ENCODE results near the gene SRSF1. TPM values are rescaled to one million over a fixed set of nuclear protein-coding genes. Genes with fewer than 3 reads are reported as not detected.

Gene SRSF1
- total RNA-seq, 1 experiment from 2014 or later: 434 TPM

DNA sequence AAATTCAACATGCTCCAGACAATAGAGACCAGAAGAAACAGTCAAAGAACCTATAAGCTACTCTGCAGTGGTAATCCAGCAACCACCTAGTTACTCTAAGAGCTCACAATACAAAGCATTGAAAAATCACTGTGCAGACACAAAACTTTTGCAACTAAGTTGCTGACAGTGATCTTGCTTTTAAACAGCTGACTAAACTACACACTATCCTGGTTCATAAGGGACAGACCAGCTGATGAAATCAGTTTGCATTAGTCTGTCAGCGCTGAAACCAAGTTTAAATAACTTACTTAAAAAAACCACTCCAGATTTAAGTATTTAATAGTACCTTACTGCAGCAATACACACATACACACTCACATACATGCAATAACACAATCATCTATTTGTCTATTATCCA is 23.6 kb downstream of the SRSF1 start (continued):
- TF ChIP-seq EZH2phosphoT487 (IDR thresholded peaks at IDR 0.05; ENCODE audit: borderline replicate concordance) (no peak), RAD21 (IDR thresholded peaks at IDR 0.05; ENCODE audit: low read depth) (no peak), CBX3 (IDR thresholded peaks at IDR 0.05; ENCODE audit: low read depth) (no peak), JUND (IDR thresholded peaks at IDR 0.05) (no peak), ATF3 (IDR thresholded peaks at IDR 0.05) (no peak)

DNA sequence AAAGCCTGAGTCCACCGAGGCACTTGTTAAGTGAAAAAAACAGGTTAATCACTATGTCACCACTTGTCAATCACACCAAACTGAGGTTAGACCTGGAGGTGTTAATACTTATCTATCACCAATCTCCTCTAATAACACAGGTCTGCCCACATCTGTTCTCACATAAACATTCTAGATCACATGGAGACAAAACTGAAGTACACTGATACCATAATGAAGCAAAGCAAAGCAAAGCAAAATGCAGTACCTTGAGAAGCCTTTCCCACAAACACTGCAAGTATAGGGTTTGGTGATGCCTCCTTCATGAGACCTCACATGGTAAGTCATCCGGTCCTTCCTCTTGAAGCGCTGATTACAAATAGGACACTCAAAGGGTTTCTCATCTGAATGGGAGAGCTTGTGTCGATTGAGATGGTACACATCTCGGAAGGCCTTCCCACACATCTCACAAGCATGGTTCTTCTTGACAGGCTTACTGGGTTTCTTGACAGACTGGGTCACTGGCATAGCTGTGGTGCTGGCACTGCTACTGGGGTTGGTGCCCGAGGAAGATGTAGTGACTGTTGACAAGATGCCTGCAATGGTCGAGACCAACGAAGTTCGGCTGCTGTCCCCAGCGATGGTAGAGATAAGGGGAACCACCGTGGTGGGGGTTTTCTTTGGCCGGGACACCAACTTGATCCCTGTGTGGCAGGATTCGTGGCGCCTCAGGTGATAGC is 24.4 kb downstream of the SRSF1 start:
- no TSS peak for BruUV-seq (replicated peaks)
- TF ChIP-seq CTCF (IDR thresholded peaks at IDR 0.05 in 2 of 3, conservative IDR thresholded peaks at IDR 0.05 in 1 of 3; ENCODE audit: borderline replicate concordance in 1 of 3, insufficient read depth in 1 of 3, low read depth in 2 of 3, low read length in 2 of 3) (no peak), YY1 (IDR thresholded peaks at IDR 0.05; ENCODE audit: extremely low read depth, insufficient replicate concordance, low read depth, low read length) (no peak), SIN3A (IDR thresholded peaks at IDR 0.05; ENCODE audit: low read depth) (no peak), ATF3 (IDR thresholded peaks at IDR 0.05) (no peak), JUND (IDR thresholded peaks at IDR 0.05) (no peak), TCF7L2 (IDR thresholded peaks at IDR 0.05; ENCODE audit: borderline replicate concordance, extremely low read depth, insufficient read depth, insufficient read length) (no peak), CEBPB (IDR thresholded peaks at IDR 0.05; ENCODE audit: low read depth) (no peak), RAD21 (IDR thresholded peaks at IDR 0.05; ENCODE audit: low read depth) (no peak), EZH2 (IDR thresholded peaks at IDR 0.05) (no peak), EZH2phosphoT487 (IDR thresholded peaks at IDR 0.05; ENCODE audit: borderline replicate concordance) (no peak)
- TF ChIP-seq, protein P1, sequence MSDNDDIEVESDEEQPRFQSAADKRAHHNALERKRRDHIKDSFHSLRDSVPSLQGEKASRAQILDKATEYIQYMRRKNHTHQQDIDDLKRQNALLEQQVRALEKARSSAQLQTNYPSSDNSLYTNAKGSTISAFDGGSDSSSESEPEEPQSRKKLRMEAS (IDR thresholded peaks at IDR 0.05): no peak
- TF ChIP-seq, protein P2, sequence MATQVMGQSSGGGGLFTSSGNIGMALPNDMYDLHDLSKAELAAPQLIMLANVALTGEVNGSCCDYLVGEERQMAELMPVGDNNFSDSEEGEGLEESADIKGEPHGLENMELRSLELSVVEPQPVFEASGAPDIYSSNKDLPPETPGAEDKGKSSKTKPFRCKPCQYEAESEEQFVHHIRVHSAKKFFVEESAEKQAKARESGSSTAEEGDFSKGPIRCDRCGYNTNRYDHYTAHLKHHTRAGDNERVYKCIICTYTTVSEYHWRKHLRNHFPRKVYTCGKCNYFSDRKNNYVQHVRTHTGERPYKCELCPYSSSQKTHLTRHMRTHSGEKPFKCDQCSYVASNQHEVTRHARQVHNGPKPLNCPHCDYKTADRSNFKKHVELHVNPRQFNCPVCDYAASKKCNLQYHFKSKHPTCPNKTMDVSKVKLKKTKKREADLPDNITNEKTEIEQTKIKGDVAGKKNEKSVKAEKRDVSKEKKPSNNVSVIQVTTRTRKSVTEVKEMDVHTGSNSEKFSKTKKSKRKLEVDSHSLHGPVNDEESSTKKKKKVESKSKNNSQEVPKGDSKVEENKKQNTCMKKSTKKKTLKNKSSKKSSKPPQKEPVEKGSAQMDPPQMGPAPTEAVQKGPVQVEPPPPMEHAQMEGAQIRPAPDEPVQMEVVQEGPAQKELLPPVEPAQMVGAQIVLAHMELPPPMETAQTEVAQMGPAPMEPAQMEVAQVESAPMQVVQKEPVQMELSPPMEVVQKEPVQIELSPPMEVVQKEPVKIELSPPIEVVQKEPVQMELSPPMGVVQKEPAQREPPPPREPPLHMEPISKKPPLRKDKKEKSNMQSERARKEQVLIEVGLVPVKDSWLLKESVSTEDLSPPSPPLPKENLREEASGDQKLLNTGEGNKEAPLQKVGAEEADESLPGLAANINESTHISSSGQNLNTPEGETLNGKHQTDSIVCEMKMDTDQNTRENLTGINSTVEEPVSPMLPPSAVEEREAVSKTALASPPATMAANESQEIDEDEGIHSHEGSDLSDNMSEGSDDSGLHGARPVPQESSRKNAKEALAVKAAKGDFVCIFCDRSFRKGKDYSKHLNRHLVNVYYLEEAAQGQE (IDR thresholded peaks at IDR 0.05; ENCODE audit: low read depth): no peak
- TF ChIP-seq, protein P3, sequence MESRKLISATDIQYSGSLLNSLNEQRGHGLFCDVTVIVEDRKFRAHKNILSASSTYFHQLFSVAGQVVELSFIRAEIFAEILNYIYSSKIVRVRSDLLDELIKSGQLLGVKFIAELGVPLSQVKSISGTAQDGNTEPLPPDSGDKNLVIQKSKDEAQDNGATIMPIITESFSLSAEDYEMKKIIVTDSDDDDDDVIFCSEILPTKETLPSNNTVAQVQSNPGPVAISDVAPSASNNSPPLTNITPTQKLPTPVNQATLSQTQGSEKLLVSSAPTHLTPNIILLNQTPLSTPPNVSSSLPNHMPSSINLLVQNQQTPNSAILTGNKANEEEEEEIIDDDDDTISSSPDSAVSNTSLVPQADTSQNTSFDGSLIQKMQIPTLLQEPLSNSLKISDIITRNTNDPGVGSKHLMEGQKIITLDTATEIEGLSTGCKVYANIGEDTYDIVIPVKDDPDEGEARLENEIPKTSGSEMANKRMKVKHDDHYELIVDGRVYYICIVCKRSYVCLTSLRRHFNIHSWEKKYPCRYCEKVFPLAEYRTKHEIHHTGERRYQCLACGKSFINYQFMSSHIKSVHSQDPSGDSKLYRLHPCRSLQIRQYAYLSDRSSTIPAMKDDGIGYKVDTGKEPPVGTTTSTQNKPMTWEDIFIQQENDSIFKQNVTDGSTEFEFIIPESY (IDR thresholded peaks at IDR 0.05; ENCODE audit: extremely low read depth, insufficient replicate concordance, low read length): no peak
- CTCF ChIA-PET: interaction anchor here (1.4 kb wide), 1 partner anchor 17 kb away, joined by 4 read pairs; no protein-coding TSS in a partner anchor

More for the DNA sequence above, 24.4 kb downstream of the SRSF1 start:
- Histone ChIP-seq H3K9ac (ENCODE audit: low read length) (no peak overlapping the region), H4K20me1 (ENCODE audit: insufficient read depth) (no peaks in the 10 kb centered on the region), H3K9me2 (ENCODE audit: insufficient read depth) (no peaks in the 10 kb centered on the region), H3K36me3 (ENCODE audit: control insufficient read depth in 1 of 2, insufficient read depth in 2 of 2, low read length in 2 of 2) (peaks cover 26 to 59% of the 10 kb centered on the region in 2 experiments; a peak in 3 of 4 replicates), H3K27me3 (ENCODE audit: insufficient read depth, low read length) (no peaks in the 10 kb centered on the region), H3K27ac (ENCODE audit: low read depth, low read length) (no peak overlapping the region), H3K4me2 (ENCODE audit: low read length) (no peak overlapping the region), H2AFZ (ENCODE audit: low read depth, low read length, poor library complexity, severe bottlenecking) (no peak overlapping the region), H3K4me3 (replicated peaks in 1 of 2; ENCODE audit: low read depth in 1 of 2, low read length in 2 of 2) (no peak overlapping the region), H3K9me3 (ENCODE audit: control insufficient read depth in 1 of 2, insufficient read depth in 1 of 2, low read depth in 1 of 2, low read length in 2 of 2) (no peaks in the 10 kb centered on the region), H3K4me1 (ENCODE audit: control insufficient read depth in 1 of 2, insufficient read depth in 2 of 2, low read length in 2 of 2) (peaks cover 23 to 26% of the 10 kb centered on the region in 2 experiments), H3K79me2 (ENCODE audit: insufficient read depth, low read length) (peaks cover 85% of the 10 kb centered on the region)
- ChIA-PET POLR2A (no interaction called here), RAD21 (ENCODE audit: low non-redundant PET in 1 of 2, low total read pairs in 2 of 2, uncharacterized antibody in 2 of 2, unreplicated experiment in 2 of 2) (no interaction called here)
- intact Hi-C loops (cut with micrococcal nuclease): no loop called here
- ATAC-seq (no peak), DNase-seq (ENCODE audit: low read depth, low spot score) (no peak)
